K562 (cell line): ENCODE results near the gene QKI. TPM values are rescaled to one million over a fixed set of nuclear protein-coding genes. Genes with fewer than 3 reads are reported as not detected.

Source experiments
- CC2D1A ChIP-seq: fragments of 450-650 bp; IDR thresholded peaks from 2 replicates; pipeline ENCODE4 v1.6.1; 2017; ENCODE audit warnings: mild to moderate bottlenecking
- MTA2 ChIP-seq: fragments of 450-650 bp; IDR thresholded peaks from 2 replicates; pipeline ENCODE4 v1.6.1; 2016; ENCODE audit warnings: low read depth
- SAP30 ChIP-seq: fragments of 200-600 bp; sonication (generic); IDR thresholded peaks from 2 replicates; pipeline ENCODE4 v1.6.1; 2012; ENCODE audit warnings: borderline replicate concordance, low read depth, mild to moderate bottlenecking, moderate library complexity, low read length, control low read depth, inconsistent platforms; ENCODE audit not compliant: insufficient read depth, poor library complexity, severe bottlenecking
- SFPQ ChIP-seq: fragments of 200-400 bp; formaldehyde crosslinking; IDR thresholded peaks from 2 replicates; pipeline ENCODE4 v1.6.1; 2017; ENCODE audit warnings: mild to moderate bottlenecking, low read depth, low read length, moderate library complexity
- SMARCE1 ChIP-seq: fragments of 450-650 bp; IDR thresholded peaks from 2 replicates; pipeline ENCODE4 v1.7.1; 2016; ENCODE audit warnings: mild to moderate bottlenecking
- SP2 ChIP-seq: IDR thresholded peaks from 2 replicates; pipeline ENCODE4 v1.6.1; 2011; ENCODE audit warnings: mild to moderate bottlenecking, low read depth, low read length, moderate library complexity; ENCODE audit not compliant: poor library complexity, severe bottlenecking; ENCODE audit errors: extremely low read depth
- TEAD4 ChIP-seq, 2 experiments: sonication (generic) in 1 of 2; formaldehyde crosslinking in 1 of 2; IDR thresholded peaks; 2 replicates each; pipeline versions ENCODE4 v1.6.1 to v1.8.0; 2012 to 2022; ENCODE audit warnings: borderline replicate concordance in 1 of 2, inconsistent platforms in 1 of 2, low read length in 1 of 2, mild to moderate bottlenecking in 1 of 2, missing genetic modification reagents in 1 of 2
- TRIM24 ChIP-seq, 2 experiments: fragments of 450-650 bp; IDR thresholded peaks; 2 replicates each; pipeline ENCODE4 v1.6.1; 2016
- ZNF785 ChIP-seq: fragments of 250-450 bp; sonication (Bioruptor Pico); IDR thresholded peaks from 2 replicates; pipeline ENCODE4 v1.4.0; 2020; ENCODE audit warnings: mild to moderate bottlenecking
- polyA plus RNA-seq, 8 experiments: library from polyadenylated mRNA; depleted of rRNA in 4 of 8; stranded (reverse) in 5 of 8; unstranded in 3 of 8; fragments of >200 nt; fragmentation: Nextera tagmentation in 2 of 8; fragmentation: Illumina TruSeq in 1 of 8; extraction: Ambion mirVana in 2 of 8; extraction: Trizol in 1 of 8; gene quantifications; 2 replicates each; pipeline versions ENCODE4 v1.2.1 to v1.2.3, GENCODE V29; 2011 to 2014; ENCODE audit warnings: inconsistent platforms in 1 of 8, missing spikeins in 1 of 8
- total RNA-seq, 7 experiments: library from RNA; depleted of rRNA in 6 of 7; stranded (reverse); fragments of >200 nt in 6 of 7; fragmentation: Illumina TruSeq in 2 of 7; extraction: Trizol in 2 of 7; gene quantifications; 2 replicates each; pipeline versions ENCODE4 v1.2.1 to v1.2.3, GENCODE V29; 2011 to 2021; ENCODE audit warnings: low replicate concordance in 1 of 7
- TF ChIP-seq, protein P1 (sequence below): fragments of 450-650 bp; IDR thresholded peaks from 2 replicates; pipeline ENCODE4 v1.6.1; 2016; ENCODE audit warnings: mild to moderate bottlenecking, moderate library complexity
- TF ChIP-seq, protein P2 (sequence below): fragments of 450-650 bp; formaldehyde crosslinking; IDR thresholded peaks from 2 replicates; pipeline ENCODE4 v1.4.0; 2020; ENCODE audit warnings: mild to moderate bottlenecking, moderate library complexity

QKI gene
- total and polyA plus RNA-seq, 9 of the 15 experiments (the other 6 are each of a cell fraction or from before 2014, with no cell fraction given) = 20.4 to 215 (median 123) TPM

- TF ChIP-seq, protein P1, sequence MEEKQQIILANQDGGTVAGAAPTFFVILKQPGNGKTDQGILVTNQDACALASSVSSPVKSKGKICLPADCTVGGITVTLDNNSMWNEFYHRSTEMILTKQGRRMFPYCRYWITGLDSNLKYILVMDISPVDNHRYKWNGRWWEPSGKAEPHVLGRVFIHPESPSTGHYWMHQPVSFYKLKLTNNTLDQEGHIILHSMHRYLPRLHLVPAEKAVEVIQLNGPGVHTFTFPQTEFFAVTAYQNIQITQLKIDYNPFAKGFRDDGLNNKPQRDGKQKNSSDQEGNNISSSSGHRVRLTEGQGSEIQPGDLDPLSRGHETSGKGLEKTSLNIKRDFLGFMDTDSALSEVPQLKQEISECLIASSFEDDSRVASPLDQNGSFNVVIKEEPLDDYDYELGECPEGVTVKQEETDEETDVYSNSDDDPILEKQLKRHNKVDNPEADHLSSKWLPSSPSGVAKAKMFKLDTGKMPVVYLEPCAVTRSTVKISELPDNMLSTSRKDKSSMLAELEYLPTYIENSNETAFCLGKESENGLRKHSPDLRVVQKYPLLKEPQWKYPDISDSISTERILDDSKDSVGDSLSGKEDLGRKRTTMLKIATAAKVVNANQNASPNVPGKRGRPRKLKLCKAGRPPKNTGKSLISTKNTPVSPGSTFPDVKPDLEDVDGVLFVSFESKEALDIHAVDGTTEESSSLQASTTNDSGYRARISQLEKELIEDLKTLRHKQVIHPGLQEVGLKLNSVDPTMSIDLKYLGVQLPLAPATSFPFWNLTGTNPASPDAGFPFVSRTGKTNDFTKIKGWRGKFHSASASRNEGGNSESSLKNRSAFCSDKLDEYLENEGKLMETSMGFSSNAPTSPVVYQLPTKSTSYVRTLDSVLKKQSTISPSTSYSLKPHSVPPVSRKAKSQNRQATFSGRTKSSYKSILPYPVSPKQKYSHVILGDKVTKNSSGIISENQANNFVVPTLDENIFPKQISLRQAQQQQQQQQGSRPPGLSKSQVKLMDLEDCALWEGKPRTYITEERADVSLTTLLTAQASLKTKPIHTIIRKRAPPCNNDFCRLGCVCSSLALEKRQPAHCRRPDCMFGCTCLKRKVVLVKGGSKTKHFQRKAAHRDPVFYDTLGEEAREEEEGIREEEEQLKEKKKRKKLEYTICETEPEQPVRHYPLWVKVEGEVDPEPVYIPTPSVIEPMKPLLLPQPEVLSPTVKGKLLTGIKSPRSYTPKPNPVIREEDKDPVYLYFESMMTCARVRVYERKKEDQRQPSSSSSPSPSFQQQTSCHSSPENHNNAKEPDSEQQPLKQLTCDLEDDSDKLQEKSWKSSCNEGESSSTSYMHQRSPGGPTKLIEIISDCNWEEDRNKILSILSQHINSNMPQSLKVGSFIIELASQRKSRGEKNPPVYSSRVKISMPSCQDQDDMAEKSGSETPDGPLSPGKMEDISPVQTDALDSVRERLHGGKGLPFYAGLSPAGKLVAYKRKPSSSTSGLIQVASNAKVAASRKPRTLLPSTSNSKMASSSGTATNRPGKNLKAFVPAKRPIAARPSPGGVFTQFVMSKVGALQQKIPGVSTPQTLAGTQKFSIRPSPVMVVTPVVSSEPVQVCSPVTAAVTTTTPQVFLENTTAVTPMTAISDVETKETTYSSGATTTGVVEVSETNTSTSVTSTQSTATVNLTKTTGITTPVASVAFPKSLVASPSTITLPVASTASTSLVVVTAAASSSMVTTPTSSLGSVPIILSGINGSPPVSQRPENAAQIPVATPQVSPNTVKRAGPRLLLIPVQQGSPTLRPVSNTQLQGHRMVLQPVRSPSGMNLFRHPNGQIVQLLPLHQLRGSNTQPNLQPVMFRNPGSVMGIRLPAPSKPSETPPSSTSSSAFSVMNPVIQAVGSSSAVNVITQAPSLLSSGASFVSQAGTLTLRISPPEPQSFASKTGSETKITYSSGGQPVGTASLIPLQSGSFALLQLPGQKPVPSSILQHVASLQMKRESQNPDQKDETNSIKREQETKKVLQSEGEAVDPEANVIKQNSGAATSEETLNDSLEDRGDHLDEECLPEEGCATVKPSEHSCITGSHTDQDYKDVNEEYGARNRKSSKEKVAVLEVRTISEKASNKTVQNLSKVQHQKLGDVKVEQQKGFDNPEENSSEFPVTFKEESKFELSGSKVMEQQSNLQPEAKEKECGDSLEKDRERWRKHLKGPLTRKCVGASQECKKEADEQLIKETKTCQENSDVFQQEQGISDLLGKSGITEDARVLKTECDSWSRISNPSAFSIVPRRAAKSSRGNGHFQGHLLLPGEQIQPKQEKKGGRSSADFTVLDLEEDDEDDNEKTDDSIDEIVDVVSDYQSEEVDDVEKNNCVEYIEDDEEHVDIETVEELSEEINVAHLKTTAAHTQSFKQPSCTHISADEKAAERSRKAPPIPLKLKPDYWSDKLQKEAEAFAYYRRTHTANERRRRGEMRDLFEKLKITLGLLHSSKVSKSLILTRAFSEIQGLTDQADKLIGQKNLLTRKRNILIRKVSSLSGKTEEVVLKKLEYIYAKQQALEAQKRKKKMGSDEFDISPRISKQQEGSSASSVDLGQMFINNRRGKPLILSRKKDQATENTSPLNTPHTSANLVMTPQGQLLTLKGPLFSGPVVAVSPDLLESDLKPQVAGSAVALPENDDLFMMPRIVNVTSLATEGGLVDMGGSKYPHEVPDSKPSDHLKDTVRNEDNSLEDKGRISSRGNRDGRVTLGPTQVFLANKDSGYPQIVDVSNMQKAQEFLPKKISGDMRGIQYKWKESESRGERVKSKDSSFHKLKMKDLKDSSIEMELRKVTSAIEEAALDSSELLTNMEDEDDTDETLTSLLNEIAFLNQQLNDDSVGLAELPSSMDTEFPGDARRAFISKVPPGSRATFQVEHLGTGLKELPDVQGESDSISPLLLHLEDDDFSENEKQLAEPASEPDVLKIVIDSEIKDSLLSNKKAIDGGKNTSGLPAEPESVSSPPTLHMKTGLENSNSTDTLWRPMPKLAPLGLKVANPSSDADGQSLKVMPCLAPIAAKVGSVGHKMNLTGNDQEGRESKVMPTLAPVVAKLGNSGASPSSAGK = peak; percentile 67
- TF ChIP-seq CC2D1A (no peak), SAP30 (no peak), MTA2 (no peak), SFPQ (no peak), SMARCE1 (peak; percentile 96), SP2 (no peak), ZNF785 (CRISPR knock-in tag) (no peak), TRIM24 (IDR thresholded peaks at IDR 0.05) (peak; percentile 78 to 89), TEAD4 (IDR thresholded peaks at IDR 0.05; ENCODE audit: low read length) (peak; percentile 56), TEAD4 (CRISPR knock-in tag; IDR thresholded peaks at IDR 0.05; ENCODE audit: borderline replicate concordance) (no peak)
- TF ChIP-seq, protein P2, sequence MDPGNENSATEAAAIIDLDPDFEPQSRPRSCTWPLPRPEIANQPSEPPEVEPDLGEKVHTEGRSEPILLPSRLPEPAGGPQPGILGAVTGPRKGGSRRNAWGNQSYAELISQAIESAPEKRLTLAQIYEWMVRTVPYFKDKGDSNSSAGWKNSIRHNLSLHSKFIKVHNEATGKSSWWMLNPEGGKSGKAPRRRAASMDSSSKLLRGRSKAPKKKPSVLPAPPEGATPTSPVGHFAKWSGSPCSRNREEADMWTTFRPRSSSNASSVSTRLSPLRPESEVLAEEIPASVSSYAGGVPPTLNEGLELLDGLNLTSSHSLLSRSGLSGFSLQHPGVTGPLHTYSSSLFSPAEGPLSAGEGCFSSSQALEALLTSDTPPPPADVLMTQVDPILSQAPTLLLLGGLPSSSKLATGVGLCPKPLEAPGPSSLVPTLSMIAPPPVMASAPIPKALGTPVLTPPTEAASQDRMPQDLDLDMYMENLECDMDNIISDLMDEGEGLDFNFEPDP (CRISPR knock-in tag) = no peak
Observed at GRCh38 chr6:163585932-163586437, 171.5 kb downstream of the QKI start (continued).
